HG02610 (cell line): ENCODE data around the gene SULF2.
"Not testable (repeated sequence)": the region's sequence is repeated elsewhere in the genome, so short reads cannot be mapped to it uniquely, and the experiment has no call there.

Experiments used
- ATAC-seq: cut with Tn5 transposase; IDR thresholded peaks from one replicate; pipeline ENCODE4 v1.9.1; 2021; ENCODE audit warnings: mild to moderate bottlenecking, moderate library complexity; ENCODE audit not compliant: unreplicated experiment

SULF2 gene

DNA sequence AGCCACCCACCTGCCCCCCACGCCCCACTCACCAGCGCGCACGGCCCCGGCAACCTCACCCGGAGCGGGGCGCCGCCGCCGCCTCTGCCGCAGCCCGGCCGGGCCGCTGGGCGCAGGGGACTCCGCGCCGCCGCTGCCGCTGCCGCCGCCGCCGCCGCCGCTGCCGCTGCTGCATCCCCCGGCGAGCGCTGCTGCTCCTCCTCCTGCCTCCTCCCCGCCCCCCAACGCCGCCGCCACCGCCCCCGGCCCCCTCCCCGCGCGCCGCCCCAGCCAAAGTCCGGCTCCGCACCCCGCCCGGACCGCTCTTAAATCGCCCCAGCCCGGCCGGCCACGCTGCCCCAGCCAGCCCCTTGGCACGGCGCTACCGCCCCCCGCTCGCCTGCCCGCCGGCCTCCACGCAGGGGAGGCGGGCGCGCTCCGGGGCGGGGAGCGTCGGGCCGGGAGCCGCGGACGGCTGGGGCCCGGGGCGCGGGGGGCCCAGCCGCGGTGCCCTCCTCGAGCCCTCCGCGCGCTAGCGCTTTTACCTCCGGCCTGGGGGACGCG lies at the start of gene SULF2:
Gene SULF2 (minus strand): TSS at position 171 of the 543 bp plus-strand sequence. CDS start 28,118 bp downstream, outside the sequence.
- ATAC-seq = no peak

DNA sequence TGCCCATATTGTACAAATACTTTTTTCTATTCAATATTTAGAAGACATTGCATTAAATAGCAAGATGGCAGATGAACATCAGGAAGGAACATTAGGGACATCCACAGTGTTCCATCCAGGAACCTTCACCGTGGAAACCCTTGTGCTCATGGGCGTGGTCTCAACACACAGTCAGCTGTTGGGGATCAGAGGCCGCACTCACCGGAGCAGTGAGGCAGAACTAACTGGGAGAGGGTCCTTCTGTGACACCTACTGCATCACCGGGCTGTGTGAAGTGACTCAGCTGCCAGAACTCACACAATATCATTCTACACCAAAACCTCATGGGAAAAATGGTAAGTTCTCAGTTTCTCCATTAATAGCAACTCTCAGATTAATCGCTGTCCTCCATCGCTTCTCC lies 46.4 kb upstream of the SULF2 start:
- ATAC-seq = not testable (repeated sequence)

- ATAC-seq = not testable (repeated sequence)
Observed at GRCh38 chr20:47826716-47827115, 41.4 kb upstream of the SULF2 start.

GRCh38 chr20:47826006-47826405 lies 40.7 kb upstream of the SULF2 start:
- not testable (repeated sequence) for ATAC-seq

DNA sequence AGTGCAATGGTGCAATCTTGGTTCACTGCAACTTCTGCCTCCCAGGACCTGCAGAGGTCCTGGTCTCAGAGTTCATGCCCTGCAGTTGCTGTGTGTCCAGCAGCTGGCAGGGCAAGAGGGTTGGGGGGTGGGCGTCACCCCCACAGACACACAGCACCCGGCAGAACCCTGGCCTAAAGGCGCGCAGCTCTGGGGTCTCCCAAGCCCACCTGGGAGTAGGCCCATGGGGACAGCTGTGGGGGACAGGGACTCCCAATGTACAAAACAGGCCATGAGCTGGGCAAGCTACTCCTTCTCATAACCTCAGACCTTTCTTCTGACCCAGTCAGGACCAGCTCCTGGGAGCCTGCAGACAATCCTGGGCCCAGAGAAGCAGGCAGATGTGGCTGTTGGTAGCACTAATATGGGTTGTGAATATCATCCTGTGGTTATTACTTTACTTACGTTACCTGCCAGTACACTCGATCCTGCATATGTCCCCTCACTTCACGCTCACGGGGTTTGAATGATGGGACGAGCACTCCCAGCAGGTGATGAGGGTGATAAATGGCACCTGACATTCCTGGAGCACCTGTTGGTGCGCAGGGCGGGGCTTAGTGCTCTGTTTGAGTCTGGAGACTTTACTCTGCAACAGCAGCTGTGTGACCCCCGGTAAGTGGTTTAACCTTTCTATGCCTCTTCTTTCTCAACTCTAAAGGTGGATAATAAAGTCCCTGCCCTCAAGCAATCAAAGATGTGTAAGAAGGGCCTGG lies 39.9 kb upstream of the SULF2 start:
- no peak for ATAC-seq

GRCh38 chr20:47823941-47824340 lies 38.7 kb upstream of the SULF2 start:
- not testable (repeated sequence) for ATAC-seq

DNA sequence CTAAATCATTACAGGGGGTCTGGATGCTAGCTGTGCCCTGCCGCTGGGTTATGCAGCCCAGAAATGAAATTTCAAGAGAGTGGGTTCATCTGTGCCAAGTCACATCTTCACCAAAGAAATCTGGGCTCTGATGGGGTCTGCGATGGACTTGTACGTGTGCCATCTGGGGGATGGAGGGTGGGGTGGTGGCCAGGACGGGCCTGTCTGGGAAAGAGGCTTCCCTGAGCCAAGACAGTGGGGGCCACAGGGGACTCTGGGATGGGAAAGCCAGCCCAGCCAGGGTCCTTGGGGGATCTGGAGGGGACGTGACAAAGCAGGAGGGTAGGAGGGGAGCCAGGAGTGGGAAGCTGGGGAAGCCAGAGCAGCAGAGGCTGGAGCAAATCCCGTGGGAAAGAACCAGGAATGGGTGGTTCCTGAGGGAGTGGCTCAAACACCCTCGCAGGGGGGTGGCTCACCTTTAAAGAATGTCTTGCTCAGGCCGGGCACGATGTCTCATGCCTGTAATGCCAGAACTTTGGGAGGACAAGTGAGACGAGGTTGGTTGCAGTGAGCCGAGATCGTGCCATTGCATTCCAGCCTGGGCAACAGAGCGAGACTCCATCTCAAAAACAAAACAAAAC lies 36.3 kb upstream of the SULF2 start:
- ATAC-seq = no peak

DNA sequence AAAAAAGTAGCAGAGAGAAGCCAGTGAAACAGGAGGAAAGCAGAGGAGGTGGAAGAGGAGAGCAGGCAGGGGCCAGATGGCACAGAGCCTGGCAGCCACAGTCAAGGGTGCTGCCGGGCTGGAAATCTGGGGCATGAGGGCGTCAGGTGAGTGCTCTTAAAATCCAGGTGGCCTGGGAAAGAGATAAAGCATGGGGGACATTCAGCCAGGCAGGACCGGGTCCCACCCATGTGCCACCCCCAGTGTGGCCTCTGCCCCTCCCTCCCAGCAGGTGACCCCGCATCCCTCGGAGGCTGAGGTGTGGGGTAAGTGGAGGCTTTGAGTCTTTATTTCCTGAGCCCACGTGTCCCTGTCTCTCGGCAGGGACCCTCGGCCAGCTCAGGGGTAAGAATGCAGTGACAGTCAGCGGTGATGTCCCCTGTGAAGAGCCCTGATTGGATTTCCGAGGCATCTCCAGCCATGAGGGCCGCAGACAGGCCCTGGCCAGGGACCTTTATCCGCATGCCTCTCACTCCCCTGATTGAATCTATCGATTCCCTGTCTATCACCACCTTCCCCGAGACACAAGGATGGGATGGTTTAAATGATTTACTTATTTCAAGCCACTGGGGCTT lies 33.8 kb upstream of the SULF2 start:
- no peak for ATAC-seq

DNA sequence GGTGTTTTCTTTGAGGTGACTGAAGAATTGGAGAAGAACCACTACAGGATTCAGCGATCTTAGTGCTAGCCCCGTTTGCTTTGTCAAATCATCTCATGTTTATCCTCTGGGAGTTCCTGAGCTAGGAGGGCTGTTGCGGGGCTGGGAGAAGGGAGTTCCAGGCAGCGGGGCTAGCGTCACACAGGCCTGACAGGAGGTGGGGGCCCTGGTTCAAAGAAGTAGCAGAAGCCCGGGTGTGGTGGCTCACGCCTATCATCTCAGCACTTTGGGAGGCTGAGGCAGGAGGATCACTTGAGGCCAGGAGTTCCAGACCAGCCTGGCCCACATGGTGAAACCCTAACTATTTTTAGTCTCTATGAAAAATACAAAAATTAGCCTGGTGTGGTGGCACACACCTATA lies 33.2 kb upstream of the SULF2 start:
- ATAC-seq = no peak

- ATAC-seq = no peak
Observed at GRCh38 chr20:47818016-47818415, 32.7 kb upstream of the SULF2 start.

GRCh38 chr20:47817573-47817972 lies 32.3 kb upstream of the SULF2 start:
- ATAC-seq = no peak

DNA sequence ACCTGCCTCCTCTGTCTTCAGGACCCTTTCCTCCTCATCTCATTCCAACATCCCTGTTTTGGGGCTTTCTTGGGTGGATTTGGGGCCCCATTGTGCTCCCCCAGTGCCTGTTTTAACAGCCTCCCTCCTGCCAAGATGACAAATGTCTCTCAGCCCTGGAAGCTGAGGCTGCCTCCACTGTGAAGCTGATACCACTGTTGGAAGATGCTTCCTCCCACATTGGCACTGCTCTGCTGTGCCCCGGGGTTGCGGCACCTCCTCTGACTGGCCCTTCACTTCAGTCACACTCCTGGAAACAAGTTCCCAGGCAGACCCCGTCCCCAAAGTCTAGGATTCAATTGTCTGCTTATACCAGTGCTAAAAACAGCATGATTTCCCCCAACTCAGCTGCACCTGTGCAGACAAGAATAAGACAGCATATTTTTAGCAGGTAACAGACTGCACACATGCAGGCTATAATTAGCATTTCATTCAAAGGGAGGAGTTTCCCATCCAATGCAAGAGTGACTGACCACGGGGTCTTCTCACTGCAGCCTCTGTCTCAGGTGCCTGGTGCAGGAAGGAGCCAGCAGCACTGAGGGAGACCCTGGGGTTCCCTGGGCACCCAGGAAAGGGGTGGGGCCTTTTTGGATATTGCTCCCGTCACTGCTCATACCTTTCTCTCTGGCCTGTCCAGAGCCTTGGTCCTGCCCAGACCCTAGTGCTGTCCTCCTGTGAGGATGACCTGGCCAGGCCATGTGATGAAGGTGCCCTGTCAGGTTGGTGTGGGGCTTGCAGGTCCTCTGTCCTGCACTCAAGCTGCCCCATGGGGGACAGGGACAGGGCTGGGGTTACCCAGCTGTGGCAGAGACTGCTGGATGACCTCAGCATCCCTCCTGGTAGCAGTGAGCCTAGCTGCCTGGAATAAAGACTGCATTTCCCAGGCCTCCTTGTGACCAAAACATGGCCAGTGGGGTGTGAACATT lies 31.5 kb upstream of the SULF2 start:
- ATAC-seq = no peak

GRCh38 chr20:47815866-47816265 lies 30.6 kb upstream of the SULF2 start:
- ATAC-seq = no peak

GRCh38 chr20:47815416-47815806 lies 30.1 kb upstream of the SULF2 start:
- no peak for ATAC-seq

GRCh38 chr20:47814632-47815415 lies 29.5 kb upstream of the SULF2 start:
- ATAC-seq = no peak

- ATAC-seq = no peak
Observed at GRCh38 chr20:47810721-47811347, 25.6 kb upstream of the SULF2 start.

- ATAC-seq = no peak
Observed at GRCh38 chr20:47810116-47810677, 24.9 kb upstream of the SULF2 start.

- no peak for ATAC-seq
Observed at GRCh38 chr20:47809161-47809960, 24.1 kb upstream of the SULF2 start.
